B cell (primary cell): Measurements from ENCODE around the gene DEFB129. TPM values are rescaled to one million over a fixed set of nuclear protein-coding genes. Genes with fewer than 3 reads are reported as not detected.

Source experiments
- ATAC-seq: fragments of 200-7000 bp; cut with Tn5 transposase; one replicate; pipeline ENCODE4 v1.10.0; 2021; ENCODE audit warnings: low read depth, mild to moderate bottlenecking, moderate number of reproducible peaks, moderate library complexity
- CTCF ChIA-PET: fragments of 350-600 bp; sonication (Branson Sonifier 250); formaldehyde crosslinking; loops from one replicate; lab custom pipeline; 2021; ENCODE audit warnings: antibody characterized with exemption, inconsistent platforms; lab: Charles Lee
- POLR2A ChIA-PET: fragments of 350-600 bp; sonication (Branson Sonifier 250); formaldehyde crosslinking; loops from one replicate; lab custom pipeline; 2021; ENCODE audit warnings: antibody characterized with exemption; lab: Charles Lee
- DNase-seq: peaks from one replicate; pipeline ENCODE4 v3.0.0; 2013
- H2AFZ ChIP-seq: 2 replicates; pipeline ENCODE4 v1.6.1; 2012; ENCODE audit warnings: mild to moderate bottlenecking, low read depth, low read length; ENCODE audit not compliant: insufficient read depth, poor library complexity, severe bottlenecking
- H3K27ac ChIP-seq, 2 donors: 1 replicate in 1 of 2; 2 replicates in 1 of 2; pipeline ENCODE4 v1.5.1; 2012 to 2013; ENCODE audit warnings: low read length in 2 of 2, mild to moderate bottlenecking in 2 of 2, moderate library complexity in 1 of 2
- H3K27me3 ChIP-seq, 4 experiments: fragments of 200-600 bp in 1 of 4; sonication (generic) in 1 of 4; replicated peaks in 1 of 4; 1 replicate in 2 of 4; 2 replicates in 2 of 4; pipeline versions ENCODE4 v1.6.1 to v1.7.0; 2013 to 2016; ENCODE audit warnings: low read length in 3 of 4, mild to moderate bottlenecking in 2 of 4, mixed read lengths in 1 of 4, moderate library complexity in 1 of 4; ENCODE audit not compliant: insufficient read depth in 4 of 4, control insufficient read depth in 3 of 4; ENCODE audit errors: control extremely low read depth in 1 of 4
- H3K36me3 ChIP-seq, 2 experiments: replicated peaks in 1 of 2; 1 replicate in 1 of 2; 2 replicates in 1 of 2; pipeline versions ENCODE4 v1.6.1 to v1.7.1; 2013; ENCODE audit warnings: low read length in 1 of 2; ENCODE audit not compliant: insufficient read depth in 2 of 2, control insufficient read depth in 1 of 2; ENCODE audit errors: control extremely low read depth in 1 of 2, extremely low read depth in 1 of 2
- H3K4me1 ChIP-seq, 2 donors: fragments of 200-600 bp in 1 of 2; sonication (generic) in 1 of 2; 1 replicate in 1 of 2; 2 replicates in 1 of 2; pipeline versions ENCODE4 v1.5.1 to v1.6.1; 2013 to 2017; ENCODE audit warnings: low read length in 2 of 2; ENCODE audit not compliant: control insufficient read depth in 2 of 2, insufficient read depth in 2 of 2
- H3K4me2 ChIP-seq: replicated peaks from 2 replicates; pipeline ENCODE3; 2012; ENCODE audit warnings: mild to moderate bottlenecking, low read depth, low read length; ENCODE audit not compliant: poor library complexity, severe bottlenecking
- H3K4me3 ChIP-seq, 5 experiments: fragments of 200-600 bp in 1 of 5; sonication (generic) in 1 of 5; 1 replicate in 3 of 5; 2 replicates in 2 of 5; pipeline versions ENCODE4 v1.5.1 to v1.7.0; 2011 to 2016; ENCODE audit warnings: low read length in 4 of 5, mild to moderate bottlenecking in 4 of 5, low read depth in 2 of 5, control low read depth in 1 of 5, moderate library complexity in 1 of 5; ENCODE audit not compliant: insufficient read depth in 1 of 5; ENCODE audit errors: control extremely low read depth in 1 of 5, extremely low read depth in 1 of 5
- H3K79me2 ChIP-seq: fragments of 200-600 bp; sonication (generic); one replicate; pipeline ENCODE4 v1.6.0; 2016; ENCODE audit warnings: low read length; ENCODE audit not compliant: control insufficient read depth, insufficient read depth
- H3K9ac ChIP-seq: fragments of 200-600 bp; sonication (generic); 2 replicates; pipeline ENCODE4 v1.6.1; 2017; ENCODE audit warnings: mild to moderate bottlenecking, low read length, moderate library complexity
- H3K9me3 ChIP-seq, 3 donors: one replicate each; pipeline versions ENCODE4 v1.6.1 to v1.7.1; 2013; ENCODE audit warnings: low read length in 2 of 3; ENCODE audit not compliant: control insufficient read depth in 2 of 3, insufficient read depth in 1 of 3; ENCODE audit errors: control extremely low read depth in 1 of 3
- H4K20me1 ChIP-seq: 2 replicates; pipeline ENCODE4 v1.6.0; 2012; ENCODE audit warnings: mild to moderate bottlenecking, low read length; ENCODE audit not compliant: insufficient read depth, control insufficient read depth, poor library complexity, severe bottlenecking
- H3K27ac Mint-ChIP-seq: one replicate; pipeline ENCODE4 v1.8.0; 2021; ENCODE audit warnings: mixed read lengths
- H3K27me3 Mint-ChIP-seq: one replicate; pipeline ENCODE4 v1.8.0; 2021; ENCODE audit warnings: mixed read lengths
- H3K4me1 Mint-ChIP-seq: one replicate; pipeline ENCODE4 v1.8.0; 2021; ENCODE audit warnings: mixed read lengths
- H3K4me3 Mint-ChIP-seq: one replicate; pipeline ENCODE4 v1.8.0; 2021; ENCODE audit warnings: mixed read lengths
- H3K9me3 Mint-ChIP-seq: one replicate; pipeline ENCODE4 v1.8.0; 2022; ENCODE audit warnings: mixed read lengths; ENCODE audit not compliant: insufficient read depth
- EZH2 ChIP-seq: IDR thresholded peaks from 2 replicates; pipeline ENCODE4 v1.6.1; 2012; ENCODE audit warnings: borderline replicate concordance, low read depth, mild to moderate bottlenecking, moderate library complexity, low read length; ENCODE audit not compliant: insufficient read depth, poor library complexity, severe bottlenecking
- WGBS: methylation state at CpG from one replicate; pipeline ENCODE4 v1.1.5; 2013; ENCODE audit warnings: missing lambda C conversion rate; ENCODE audit not compliant: insufficient coverage; 5-methylcytosine and 5-hydroxymethylcytosine counted together
- intact Hi-C: fragments of 100-400 bp; cut with micrococcal nuclease; formaldehyde crosslinking; loops from one replicate; pipeline ENCODE4 v1.10.0; 2022
- polyA plus RNA-seq: library from polyadenylated mRNA; depleted of rRNA; stranded (reverse); fragments of >200 nt; gene quantifications from 2 replicates; pipeline ENCODE4 v1.2.3, GENCODE V29; 2012
- total RNA-seq, 2 donors: library from RNA; stranded (reverse); fragments of 120-200 nt in 1 of 2; gene quantifications; 1 replicate in 1 of 2; 2 replicates in 1 of 2; pipeline versions ENCODE4 v1.2.3 to v1.2.4, GENCODE V29; 2013 to 2022
- TF ChIP-seq, protein P1 (sequence below): fragments of 200-600 bp; IDR thresholded peaks from one replicate; pipeline ENCODE4 v1.8.0; 2022; ENCODE audit warnings: antibody characterized with exemption, mild to moderate bottlenecking

The DEFB129 gene
- total and polyA plus RNA-seq, 2 donors (not counting 1 experiment from before 2014, with no cell fraction given): not detected

DNA sequence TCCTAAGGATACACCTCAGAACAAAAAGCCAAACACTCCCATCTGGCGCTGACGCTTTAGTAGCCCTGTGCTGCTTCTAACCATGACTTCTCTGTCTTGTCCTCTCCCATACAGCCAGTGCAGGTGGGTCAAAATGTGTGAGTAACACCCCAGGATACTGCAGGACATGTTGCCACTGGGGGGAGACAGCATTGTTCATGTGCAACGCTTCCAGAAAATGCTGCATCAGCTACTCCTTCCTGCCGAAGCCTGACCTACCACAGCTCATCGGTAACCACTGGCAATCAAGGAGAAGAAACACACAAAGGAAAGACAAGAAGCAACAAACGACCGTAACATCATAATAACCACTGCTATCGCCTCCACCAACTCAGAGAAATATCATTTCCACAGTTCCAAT lies 31.9 kb downstream of the DEFB129 start:
- Histone ChIP-seq H3K4me3 (no peak overlapping the region), H3K9me3 (no peaks in the 10 kb centered on the region), H3K4me1 (no peaks in the 10 kb centered on the region), H3K79me2 (no peaks in the 10 kb centered on the region), H3K36me3 (no peaks in the 10 kb centered on the region), H3K4me2 (no peak overlapping the region), H2AFZ (no peak overlapping the region), H3K9ac (no peak overlapping the region), H4K20me1 (no peaks in the 10 kb centered on the region), H3K27me3 (peaks cover 0 to 5% (median 2%) of the 10 kb centered on the region in 4 experiments), H3K27ac (no peak overlapping the region)
- no peak overlapping the region for H3K27ac Mint-ChIP-seq
- TF ChIP-seq, protein P1, sequence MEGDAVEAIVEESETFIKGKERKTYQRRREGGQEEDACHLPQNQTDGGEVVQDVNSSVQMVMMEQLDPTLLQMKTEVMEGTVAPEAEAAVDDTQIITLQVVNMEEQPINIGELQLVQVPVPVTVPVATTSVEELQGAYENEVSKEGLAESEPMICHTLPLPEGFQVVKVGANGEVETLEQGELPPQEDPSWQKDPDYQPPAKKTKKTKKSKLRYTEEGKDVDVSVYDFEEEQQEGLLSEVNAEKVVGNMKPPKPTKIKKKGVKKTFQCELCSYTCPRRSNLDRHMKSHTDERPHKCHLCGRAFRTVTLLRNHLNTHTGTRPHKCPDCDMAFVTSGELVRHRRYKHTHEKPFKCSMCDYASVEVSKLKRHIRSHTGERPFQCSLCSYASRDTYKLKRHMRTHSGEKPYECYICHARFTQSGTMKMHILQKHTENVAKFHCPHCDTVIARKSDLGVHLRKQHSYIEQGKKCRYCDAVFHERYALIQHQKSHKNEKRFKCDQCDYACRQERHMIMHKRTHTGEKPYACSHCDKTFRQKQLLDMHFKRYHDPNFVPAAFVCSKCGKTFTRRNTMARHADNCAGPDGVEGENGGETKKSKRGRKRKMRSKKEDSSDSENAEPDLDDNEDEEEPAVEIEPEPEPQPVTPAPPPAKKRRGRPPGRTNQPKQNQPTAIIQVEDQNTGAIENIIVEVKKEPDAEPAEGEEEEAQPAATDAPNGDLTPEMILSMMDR: no peak
- TF ChIP-seq EZH2: no peak
- H3K27me3 Mint-ChIP-seq: peaks cover 24% of the 10 kb centered on the region
- H3K4me1 Mint-ChIP-seq: no peaks in the 10 kb centered on the region
- ChIA-PET POLR2A (no interaction called here), CTCF (interaction anchor here (1.0 to 4.2 kb wide), 4 partner anchors 8 to 74 kb away, joined by 3 to 17 read pairs (median 8); no protein-coding TSS in a partner anchor)
- H3K9me3 Mint-ChIP-seq: no peaks in the 10 kb centered on the region
- DNase-seq (no peak), ATAC-seq (no peak)
- H3K4me3 Mint-ChIP-seq: no peak overlapping the region
- 58% methylated on average over 7 of the region's 8 CpGs for WGBS
- intact Hi-C loops: loop anchor here (2.0 kb wide), 1 partner anchor 72 kb away; no protein-coding TSS in a partner anchor

GRCh38 chr20:259981-260380 lies 32.9 kb downstream of the DEFB129 start:
- CTCF ChIA-PET: interaction anchor here (0.6 to 4.2 kb wide), 2 partner anchors 68 to 71 kb away, joined by 3 to 17 read pairs; no protein-coding TSS in a partner anchor

More at GRCh38 chr20:259981-260380, 32.9 kb downstream of the DEFB129 start:
- Histone ChIP-seq H3K4me1 (no peaks in the 10 kb centered on the region), H3K36me3 (no peaks in the 10 kb centered on the region), H2AFZ (no peak overlapping the region), H3K79me2 (no peaks in the 10 kb centered on the region), H3K27ac (no peak overlapping the region), H3K9me3 (no peaks in the 10 kb centered on the region), H3K4me2 (no peak overlapping the region), H3K4me3 (no peak overlapping the region), H3K27me3 (peaks cover 0 to 5% (median 2%) of the 10 kb centered on the region in 4 experiments), H4K20me1 (no peaks in the 10 kb centered on the region), H3K9ac (no peak overlapping the region)
- no peak for ATAC-seq
- Mint-ChIP-seq H3K4me3 (no peak overlapping the region), H3K4me1 (no peaks in the 10 kb centered on the region), H3K9me3 (no peaks in the 10 kb centered on the region), H3K27ac (no peak overlapping the region), H3K27me3 (peaks cover 24% of the 10 kb centered on the region)
- TF ChIP-seq, protein P1: no peak
- no peak for TF ChIP-seq EZH2
- POLR2A ChIA-PET: no interaction called here
- no CpG with 5 or more reads among the region's 2 CpGs for WGBS
- intact Hi-C loops: loop anchor here (2.0 kb wide), 1 partner anchor 71 kb away; no protein-coding TSS in a partner anchor
- DNase-seq: no peak
